CD4-positive, alpha-beta T cell treated with Interleukin-17A for 4 hours (primary cell): Measurements from ENCODE around the gene DAND5.

Experiments used
- DNase-seq: peaks from one replicate; pipeline ENCODE4 v3.0.0-alpha.2; 2020; ENCODE audit warnings: mixed read lengths

DAND5 gene

GRCh38 chr19:12969292-12969988 lies at the start of gene DAND5:
TSS of gene DAND5 (plus strand) at chr19:12969576. CDS start at chr19:12969661, 85 bp downstream.
- no peak for DNase-seq

GRCh38 chr19:12921047-12921446 lies 48.3 kb upstream of the DAND5 start:
- no peak for DNase-seq

GRCh38 chr19:12922959-12923358 lies 46.4 kb upstream of the DAND5 start:
- DNase-seq, result no peak

- DNase-seq, result no peak
Observed at GRCh38 chr19:12924621-12925310, 44.6 kb upstream of the DAND5 start.

GRCh38 chr19:12930002-12930645 lies 39.3 kb upstream of the DAND5 start:
- no peak for DNase-seq

GRCh38 chr19:12932392-12933286 lies 36.7 kb upstream of the DAND5 start:
- DNase-seq, result no peak

GRCh38 chr19:12933287-12934072 lies 35.9 kb upstream of the DAND5 start, which contains the start of gene FARSA:
TSS of gene FARSA (minus strand) at chr19:12933711. CDS start at chr19:12933696, 15 bp downstream.
- DNase-seq, result peak; percentile 92

GRCh38 chr19:12935071-12935470 lies 34.3 kb upstream of the DAND5 start:
- DNase-seq, result no peak

- no peak for DNase-seq
Observed at GRCh38 chr19:12936582-12936981, 32.8 kb upstream of the DAND5 start.

- DNase-seq, result no peak
Observed at GRCh38 chr19:12937093-12937926, 32.1 kb upstream of the DAND5 start.

GRCh38 chr19:12937927-12938778 lies 31.2 kb upstream of the DAND5 start, which contains the start of gene CALR:
TSS of gene CALR (plus strand) at chr19:12938609. CDS start at chr19:12938680, 71 bp downstream.
- DNase-seq, result peak; percentile 99

- DNase-seq, result peak; percentile 46
Observed at GRCh38 chr19:12938779-12939601, 30.4 kb upstream of the DAND5 start.

- no peak for DNase-seq
Observed at GRCh38 chr19:12939975-12940423, 29.4 kb upstream of the DAND5 start.

GRCh38 chr19:12940897-12941296 lies 28.5 kb upstream of the DAND5 start:
- DNase-seq, result no peak

- DNase-seq, result no peak
Observed at GRCh38 chr19:12943437-12944044, 25.8 kb upstream of the DAND5 start.

GRCh38 chr19:12944104-12944674 lies 25.2 kb upstream of the DAND5 start:
- DNase-seq, result no peak

GRCh38 chr19:12945479-12946091 lies 23.8 kb upstream of the DAND5 start, which contains the start of gene RAD23A:
TSS of gene RAD23A (plus strand) at chr19:12945862. CDS start at chr19:12945949, 87 bp downstream.
- peak; percentile 98 for DNase-seq
